PFSK-1 (cell line): ENCODE measurements around the gene COL21A1.

Source experiments
- FOXP2 ChIP-seq: optimal IDR thresholded peaks from 2 replicates; pipeline ENCODE3; 2011; ENCODE audit warnings: borderline replicate concordance, control low read depth, inconsistent platforms; ENCODE audit not compliant: insufficient read depth; ENCODE audit errors: extremely low read length, extremely low read depth
- POLR2AphosphoS5 ChIP-seq: IDR thresholded peaks from 2 replicates; pipeline ENCODE4 v1.6.1; 2012; ENCODE audit warnings: low read depth, mild to moderate bottlenecking, control low read depth, low read length, moderate library complexity
- SIN3A ChIP-seq: IDR thresholded peaks from 2 replicates; pipeline ENCODE4 v1.6.1; 2012; ENCODE audit warnings: mild to moderate bottlenecking, low read length, moderate library complexity, borderline replicate concordance; ENCODE audit not compliant: insufficient read depth
- TAF1 ChIP-seq: IDR thresholded peaks from 2 replicates; pipeline ENCODE4 v1.6.1; 2012; ENCODE audit warnings: low read length, control low read depth, borderline replicate concordance; ENCODE audit not compliant: insufficient read depth
- TF ChIP-seq, protein P1 (sequence below), 2 experiments: IDR thresholded peaks; 2 replicates each; pipeline versions ENCODE4 v1.6.1 to v1.8.0; 2011 to 2012; ENCODE audit warnings: low read depth in 2 of 2, low read length in 2 of 2, control low read depth in 1 of 2, inconsistent platforms in 1 of 2, mild to moderate bottlenecking in 1 of 2, moderate library complexity in 1 of 2; ENCODE audit not compliant: insufficient read depth in 1 of 2

DNA sequence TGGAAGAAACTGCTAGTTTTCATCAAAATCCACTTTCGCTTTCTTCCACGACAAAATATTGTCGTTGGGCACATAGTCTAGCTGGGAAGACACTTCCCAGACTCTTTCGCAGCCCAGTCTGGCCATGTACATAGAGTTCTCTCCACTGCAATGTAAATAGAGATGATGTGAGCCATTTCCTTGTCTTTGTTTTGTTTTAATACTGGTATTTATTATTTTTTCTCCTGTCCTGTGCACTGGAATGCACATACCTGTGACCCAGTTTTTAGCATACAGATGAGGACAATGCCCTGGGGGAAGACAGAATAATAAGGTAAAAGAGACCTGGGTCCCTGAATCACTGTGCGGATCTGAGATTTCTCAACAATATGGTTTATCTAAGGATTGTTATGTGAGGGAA is 222.4 kb downstream of the COL21A1 start:
- TF ChIP-seq, protein P1, sequence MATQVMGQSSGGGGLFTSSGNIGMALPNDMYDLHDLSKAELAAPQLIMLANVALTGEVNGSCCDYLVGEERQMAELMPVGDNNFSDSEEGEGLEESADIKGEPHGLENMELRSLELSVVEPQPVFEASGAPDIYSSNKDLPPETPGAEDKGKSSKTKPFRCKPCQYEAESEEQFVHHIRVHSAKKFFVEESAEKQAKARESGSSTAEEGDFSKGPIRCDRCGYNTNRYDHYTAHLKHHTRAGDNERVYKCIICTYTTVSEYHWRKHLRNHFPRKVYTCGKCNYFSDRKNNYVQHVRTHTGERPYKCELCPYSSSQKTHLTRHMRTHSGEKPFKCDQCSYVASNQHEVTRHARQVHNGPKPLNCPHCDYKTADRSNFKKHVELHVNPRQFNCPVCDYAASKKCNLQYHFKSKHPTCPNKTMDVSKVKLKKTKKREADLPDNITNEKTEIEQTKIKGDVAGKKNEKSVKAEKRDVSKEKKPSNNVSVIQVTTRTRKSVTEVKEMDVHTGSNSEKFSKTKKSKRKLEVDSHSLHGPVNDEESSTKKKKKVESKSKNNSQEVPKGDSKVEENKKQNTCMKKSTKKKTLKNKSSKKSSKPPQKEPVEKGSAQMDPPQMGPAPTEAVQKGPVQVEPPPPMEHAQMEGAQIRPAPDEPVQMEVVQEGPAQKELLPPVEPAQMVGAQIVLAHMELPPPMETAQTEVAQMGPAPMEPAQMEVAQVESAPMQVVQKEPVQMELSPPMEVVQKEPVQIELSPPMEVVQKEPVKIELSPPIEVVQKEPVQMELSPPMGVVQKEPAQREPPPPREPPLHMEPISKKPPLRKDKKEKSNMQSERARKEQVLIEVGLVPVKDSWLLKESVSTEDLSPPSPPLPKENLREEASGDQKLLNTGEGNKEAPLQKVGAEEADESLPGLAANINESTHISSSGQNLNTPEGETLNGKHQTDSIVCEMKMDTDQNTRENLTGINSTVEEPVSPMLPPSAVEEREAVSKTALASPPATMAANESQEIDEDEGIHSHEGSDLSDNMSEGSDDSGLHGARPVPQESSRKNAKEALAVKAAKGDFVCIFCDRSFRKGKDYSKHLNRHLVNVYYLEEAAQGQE (IDR thresholded peaks at IDR 0.05; ENCODE audit: insufficient read depth in 1 of 2, low read depth in 2 of 2, low read length in 2 of 2) = no peak
- TF ChIP-seq POLR2AphosphoS5 (no peak), TAF1 (no peak), SIN3A (no peak), FOXP2 (no peak)
